HG02981 (cell line): Measurements from ENCODE around the gene ARV1.
"Not testable (repeated sequence)": the region's sequence is repeated elsewhere in the genome, so short reads cannot be mapped to it uniquely, and the experiment has no call there.

Experiments
- ATAC-seq: cut with Tn5 transposase; IDR thresholded peaks from one replicate; pipeline ENCODE4 v1.9.1; 2021; ENCODE audit warnings: mild to moderate bottlenecking, moderate library complexity; ENCODE audit not compliant: unreplicated experiment

Gene ARV1

DNA sequence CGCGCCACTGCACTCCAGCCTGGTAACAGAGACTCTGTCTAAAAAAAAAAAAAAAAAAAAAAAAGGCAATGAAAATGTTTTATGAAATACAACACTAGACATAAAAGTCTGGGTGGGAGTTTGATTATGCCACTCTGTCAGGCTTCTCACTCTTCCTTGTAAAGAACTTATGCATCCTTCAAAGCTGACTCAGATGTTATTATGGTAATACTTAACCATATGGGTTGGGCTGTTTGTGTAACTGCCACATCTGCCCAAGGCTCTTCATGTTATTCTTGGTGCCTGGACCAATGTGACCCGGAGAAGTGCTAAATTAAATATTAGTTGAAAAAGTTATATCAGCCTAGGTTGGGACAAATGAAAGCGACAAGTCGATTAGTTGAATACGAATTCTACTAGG, 37.3 kb downstream of the ARV1 start:
- ATAC-seq: no peak

DNA sequence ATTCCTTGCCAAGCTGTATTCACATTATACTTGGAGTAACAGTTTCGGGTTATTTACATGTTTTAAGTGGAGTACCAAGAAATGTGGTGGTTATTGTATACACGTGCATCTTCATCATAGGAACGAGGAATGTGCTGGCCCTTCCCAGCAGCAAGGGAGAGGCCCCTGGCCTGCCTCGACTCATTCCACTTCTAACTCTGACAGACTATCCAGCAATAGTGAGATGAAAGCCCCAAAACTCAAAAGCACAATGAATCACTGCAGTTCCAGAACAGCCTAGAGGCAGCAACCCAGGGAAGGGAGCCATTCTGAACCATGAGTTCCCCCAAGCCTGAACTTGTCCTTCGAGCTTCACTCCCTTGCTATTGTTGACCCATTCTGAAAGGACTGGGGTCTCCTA, 38.1 kb downstream of the ARV1 start:
- ATAC-seq: no peak

DNA sequence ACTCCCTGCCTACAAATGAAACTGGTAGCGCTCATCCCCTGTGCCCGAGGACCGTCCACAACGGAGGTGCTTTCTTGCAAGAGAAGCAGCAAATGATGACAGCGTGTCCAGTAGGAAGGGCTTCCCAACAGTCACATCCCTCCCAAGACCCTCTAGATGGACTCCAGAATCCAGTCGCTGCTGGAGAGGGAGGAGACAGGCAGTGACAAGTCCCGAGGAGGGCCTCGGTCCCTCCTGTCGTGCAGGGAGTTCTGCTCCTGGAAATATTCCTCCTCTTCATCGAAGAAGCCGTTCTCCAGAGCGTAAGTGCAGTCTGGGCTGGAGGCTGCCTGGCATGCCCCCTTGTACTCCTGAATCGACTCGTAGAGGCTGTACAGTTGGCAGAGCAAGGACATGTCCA, 40.8 kb downstream of the ARV1 start:
- no peak for ATAC-seq

DNA sequence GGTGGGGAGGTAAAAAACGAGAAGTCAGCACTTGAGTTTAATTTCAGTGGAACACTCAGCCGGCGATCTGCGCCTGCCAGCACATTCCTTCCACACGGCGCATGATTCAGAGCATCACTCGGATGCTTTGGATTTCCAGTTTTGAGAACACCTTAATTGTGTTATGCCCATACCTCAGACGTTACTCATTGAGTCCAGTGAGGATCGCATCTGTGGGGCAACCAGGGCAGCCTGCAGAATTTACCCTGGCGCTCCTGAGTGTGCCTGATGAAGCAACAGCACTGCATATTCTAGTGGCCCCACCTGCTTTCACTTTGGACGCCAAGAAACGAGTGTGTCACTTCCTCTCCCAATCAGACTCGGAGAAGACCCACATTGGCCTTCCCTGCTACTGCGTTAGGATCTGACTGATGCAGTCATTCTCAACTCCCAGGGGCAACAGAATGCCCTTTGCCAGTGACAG, 41.3 kb downstream of the ARV1 start:
- no peak for ATAC-seq

DNA sequence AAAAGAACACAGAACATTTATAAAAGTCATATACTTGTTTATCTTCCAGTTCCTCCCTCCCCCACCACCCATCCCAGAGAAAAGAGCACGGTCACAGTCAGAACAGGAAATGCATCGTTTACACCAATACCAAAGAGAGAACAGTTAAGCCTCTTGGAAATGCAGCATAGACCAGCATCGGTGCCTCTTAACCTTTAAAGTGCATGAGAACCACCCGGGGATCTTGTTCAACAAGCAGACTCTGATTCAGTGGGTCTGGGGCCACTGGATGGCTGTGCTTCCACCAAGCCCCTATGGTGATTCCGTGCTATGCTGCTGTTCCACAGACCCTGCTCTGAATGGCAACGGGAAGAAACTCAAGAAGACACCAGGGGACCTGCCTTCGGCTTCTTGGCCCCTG, 41.9 kb downstream of the ARV1 start:
- no peak for ATAC-seq

DNA sequence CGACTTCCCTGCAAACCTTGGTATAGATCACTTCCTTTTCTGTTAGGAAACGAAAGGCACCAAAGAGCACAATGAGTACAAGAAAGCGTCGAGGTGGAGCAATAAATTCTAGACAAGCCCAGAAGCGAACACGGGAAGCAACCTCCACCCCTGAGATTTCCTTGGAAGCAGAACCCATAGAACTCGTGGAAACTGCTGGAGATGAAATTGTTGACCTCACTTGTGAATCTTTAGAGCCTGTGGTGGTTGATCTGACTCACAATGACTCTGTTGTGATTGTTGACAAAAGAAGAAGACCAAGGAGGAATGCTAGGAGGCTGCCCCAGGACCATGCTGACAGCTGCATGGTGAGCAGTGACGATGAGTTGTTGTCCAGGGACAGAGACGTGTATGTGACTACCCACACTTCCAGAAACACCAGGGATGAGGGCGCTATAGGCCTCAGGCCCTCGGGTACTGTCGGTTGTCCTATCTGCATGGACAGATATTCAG, 42.7 kb downstream of the ARV1 start:
- no peak for ATAC-seq

DNA sequence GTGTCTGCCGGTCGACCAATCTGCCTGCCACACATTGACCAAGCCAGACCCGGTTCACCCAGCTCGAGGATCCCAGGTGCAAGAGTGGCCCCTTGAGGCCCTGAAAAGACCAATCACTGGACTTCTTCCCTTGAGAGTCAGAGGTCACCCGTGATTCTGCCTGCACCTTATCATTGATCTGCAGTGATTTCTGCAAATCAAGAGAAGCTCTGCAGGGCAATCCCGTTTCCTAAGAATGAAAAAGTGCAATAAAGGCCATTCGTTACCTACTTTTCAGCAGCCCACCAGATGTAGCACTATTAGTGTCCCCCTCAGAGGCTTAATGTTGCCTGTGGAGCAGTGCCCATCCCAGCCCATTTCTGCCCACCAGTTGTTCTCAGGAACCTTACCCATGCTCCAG, 43.6 kb downstream of the ARV1 start:
- ATAC-seq: not testable (repeated sequence)

DNA sequence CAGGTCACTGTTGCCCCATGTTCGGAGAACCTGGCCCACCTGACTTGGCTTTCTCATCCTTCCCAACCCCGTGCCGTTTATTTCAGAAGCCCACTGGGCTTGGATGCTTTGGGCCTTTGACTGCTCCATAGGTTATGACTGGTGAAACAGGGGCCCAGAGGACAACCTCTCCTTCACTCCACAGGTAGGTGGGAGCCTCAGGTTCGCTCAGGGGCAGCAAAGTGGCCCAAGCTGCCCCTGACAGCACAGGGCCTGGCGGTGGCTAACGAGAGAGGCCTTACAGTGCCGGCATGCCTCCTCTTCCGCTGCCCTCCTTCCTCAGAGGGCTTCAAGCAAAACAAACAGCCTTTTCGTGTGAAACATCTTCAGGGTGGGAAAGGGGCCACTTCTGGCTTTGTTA, 44.3 kb downstream of the ARV1 start:
- ATAC-seq: no peak

DNA sequence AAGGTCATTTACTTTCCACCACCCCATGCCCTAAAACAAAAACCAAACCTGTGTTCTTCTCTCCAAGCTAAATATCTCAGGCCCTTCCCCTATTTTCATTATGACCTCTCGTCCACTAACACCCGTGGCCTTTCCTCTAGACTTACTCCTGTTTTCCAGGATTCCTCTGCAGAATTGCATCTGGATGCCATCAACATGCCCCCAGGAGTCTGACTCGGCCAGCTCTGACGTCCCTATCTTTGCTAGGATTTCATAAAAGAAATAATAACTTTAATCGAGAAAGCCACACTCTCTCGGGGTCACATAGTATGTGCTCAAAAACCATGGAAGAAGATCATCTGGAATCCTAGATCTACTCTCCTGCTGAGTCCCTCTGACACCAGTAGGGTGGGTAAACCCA, 47.7 kb downstream of the ARV1 start:
- no peak for ATAC-seq

DNA sequence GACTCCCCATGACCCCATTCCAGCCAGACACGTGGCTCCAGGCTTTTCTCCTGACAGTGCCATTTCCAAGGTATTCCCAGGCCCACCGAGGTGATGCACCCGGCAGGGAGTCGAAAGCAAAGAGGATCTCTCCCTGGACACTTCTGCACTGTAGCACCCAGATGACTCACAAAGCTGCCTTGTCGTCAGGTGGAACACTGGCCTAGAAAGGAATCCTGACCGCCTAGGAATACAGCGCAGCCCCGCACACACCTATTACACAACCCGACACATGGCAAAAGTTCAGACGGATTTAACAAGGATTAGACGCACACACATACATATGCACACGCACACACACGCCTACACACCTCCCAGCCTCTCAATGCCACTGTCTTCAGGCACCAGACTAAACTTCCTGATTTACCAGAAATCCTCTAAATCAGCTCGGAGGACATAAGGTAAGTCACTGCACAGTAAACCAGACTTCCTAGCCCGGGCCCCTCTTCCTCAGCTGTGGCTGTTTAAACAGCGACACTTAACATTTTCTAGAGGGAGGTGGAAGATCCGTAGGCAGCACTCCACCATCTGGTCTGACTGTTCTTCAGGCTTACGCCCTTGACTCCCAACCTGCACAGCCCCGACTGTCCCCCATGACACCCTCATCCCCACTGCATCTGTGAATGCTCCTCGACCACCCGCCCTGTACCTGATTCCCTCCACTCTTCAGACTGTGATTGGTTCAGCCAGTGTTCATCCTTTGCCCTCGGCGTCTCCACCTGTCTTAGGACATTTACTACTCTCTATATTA, 48.4 kb downstream of the ARV1 start:
- no peak for ATAC-seq

DNA sequence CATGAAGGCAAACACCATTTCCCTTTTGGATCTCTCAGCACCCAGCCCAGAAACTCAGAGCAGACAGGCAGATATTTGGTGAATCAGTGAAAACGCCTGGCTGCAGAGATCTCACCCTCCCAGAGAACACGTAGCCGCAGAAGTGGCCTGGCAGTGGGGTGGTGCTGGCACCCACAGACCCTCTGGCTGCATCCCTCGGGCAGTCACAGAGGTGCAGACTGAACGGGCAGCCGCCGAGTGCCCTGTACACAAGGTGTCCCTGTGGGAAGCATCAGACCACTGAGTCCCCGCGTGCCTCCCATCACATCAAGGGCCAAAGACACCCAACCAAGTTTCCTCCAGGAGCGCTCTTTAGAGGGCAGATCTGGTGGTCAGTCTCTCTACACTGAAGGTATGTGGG, 49.1 kb downstream of the ARV1 start:
- no peak for ATAC-seq

DNA sequence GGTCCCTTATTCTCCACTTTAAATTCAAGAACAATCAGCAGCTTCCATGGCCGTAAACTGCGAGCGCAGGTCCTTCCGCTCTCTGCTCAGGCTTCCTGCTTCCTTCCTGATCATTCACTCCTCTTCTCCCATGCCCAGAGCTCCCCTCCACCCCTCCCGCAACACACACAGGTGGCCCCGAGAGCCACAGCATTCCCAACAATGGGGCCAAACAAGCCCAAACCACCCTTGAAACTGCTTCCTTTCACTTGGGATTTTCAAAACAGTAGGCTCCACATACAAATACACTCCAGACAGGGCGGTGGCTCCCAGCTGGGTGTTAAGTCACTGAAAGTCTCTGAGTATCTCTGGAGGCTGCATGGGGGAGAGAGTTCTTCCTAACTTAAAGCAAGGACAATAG, 49.8 kb downstream of the ARV1 start:
- no peak for ATAC-seq

DNA sequence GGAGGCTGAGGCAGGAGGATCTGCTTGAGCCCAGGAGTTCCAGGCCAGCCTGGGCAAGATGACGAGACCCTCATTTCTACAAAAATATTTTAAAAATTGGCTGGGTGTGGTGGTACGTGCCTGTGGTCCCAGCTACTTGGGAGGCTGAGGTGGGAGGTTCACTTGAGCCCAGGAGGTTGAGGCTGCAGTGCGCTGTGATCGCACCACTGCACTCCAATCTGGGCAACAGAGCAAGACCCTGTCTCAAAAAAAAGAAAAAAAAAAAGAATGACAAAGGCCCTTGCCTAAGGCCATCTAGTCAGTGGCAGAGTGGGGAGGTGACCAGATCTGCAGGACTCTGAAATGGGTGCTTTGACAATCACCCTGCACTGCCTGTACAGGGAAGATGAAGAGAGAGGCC, 50.4 kb downstream of the ARV1 start:
- ATAC-seq: not testable (repeated sequence)

DNA sequence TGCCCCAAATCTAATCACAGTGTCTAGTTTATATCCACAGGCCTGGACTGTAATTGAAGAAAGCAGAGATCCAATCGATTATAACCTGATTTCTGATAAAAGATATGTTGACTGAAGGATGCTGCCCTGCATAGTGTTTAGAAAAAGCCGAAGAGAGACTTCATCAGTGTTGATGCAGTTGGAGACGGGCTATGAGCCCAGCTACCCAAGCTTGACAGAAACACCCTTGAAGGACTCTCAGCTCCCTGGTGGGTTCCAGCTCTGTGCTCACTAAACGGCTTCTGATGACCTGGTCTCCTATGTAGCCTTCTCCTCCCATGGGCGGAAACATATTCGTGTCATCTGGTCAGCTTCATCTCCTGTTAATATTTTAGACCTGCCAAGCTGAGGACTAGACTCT, 50.9 kb downstream of the ARV1 start:
- no peak for ATAC-seq

DNA sequence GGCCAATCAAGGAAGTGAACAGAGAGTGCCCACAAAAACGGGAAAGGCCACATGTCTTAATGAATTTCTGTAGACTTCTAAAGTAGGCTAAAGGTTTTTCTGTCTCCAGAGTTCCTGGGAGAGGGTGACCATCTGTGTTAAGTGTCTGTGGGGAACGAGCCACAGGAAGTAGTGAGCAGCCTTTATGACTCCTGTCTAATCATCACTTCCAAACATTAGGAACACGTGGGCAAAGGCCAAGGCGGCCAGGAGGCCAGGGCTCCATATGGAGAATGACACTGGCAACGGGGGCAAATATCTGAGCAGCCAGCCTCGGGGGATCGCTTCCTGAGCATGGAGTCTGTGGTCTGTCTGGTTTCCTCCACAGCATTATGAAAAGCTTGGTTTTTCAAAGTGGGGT, 54.1 kb downstream of the ARV1 start:
- ATAC-seq: no peak

DNA sequence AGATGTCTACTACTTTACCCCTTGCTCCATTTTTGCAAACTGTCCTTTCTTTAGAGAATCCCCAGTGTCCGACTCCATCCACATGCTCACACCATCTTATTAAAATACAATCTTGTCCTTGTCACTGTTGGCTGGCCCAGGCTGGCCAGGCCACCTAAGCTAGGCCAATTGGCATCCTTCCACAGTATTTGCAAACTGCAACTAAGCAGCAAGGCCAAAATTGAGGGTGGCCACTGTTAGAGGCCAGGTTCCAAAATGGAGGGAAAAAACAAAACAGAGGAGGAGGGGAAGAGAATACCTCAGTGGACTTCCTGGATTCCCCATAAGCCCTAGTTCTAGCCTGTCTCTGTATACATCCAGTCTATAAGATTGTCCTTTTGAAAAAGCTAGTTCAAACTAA, 56.9 kb downstream of the ARV1 start:
- no peak for ATAC-seq

DNA sequence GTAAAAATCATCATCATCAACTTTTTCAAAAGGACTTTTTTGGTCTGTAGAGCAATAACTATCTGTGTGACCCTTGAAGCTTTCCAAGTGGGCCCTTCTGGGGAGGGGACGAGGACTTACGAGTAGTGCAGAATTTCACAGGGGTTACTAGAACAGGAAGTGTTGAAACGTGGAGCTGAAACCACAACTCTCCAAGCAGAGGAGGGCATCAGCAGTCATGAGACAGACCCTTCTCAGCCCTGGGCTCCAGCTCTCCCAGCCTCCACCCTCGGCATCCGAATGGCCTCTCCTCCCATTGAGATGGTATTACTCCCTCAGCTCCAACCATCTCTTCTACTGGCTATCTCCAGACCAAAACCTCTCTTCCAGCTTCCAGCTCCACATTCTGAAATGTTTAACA, 57.5 kb downstream of the ARV1 start:
- no peak for ATAC-seq

DNA sequence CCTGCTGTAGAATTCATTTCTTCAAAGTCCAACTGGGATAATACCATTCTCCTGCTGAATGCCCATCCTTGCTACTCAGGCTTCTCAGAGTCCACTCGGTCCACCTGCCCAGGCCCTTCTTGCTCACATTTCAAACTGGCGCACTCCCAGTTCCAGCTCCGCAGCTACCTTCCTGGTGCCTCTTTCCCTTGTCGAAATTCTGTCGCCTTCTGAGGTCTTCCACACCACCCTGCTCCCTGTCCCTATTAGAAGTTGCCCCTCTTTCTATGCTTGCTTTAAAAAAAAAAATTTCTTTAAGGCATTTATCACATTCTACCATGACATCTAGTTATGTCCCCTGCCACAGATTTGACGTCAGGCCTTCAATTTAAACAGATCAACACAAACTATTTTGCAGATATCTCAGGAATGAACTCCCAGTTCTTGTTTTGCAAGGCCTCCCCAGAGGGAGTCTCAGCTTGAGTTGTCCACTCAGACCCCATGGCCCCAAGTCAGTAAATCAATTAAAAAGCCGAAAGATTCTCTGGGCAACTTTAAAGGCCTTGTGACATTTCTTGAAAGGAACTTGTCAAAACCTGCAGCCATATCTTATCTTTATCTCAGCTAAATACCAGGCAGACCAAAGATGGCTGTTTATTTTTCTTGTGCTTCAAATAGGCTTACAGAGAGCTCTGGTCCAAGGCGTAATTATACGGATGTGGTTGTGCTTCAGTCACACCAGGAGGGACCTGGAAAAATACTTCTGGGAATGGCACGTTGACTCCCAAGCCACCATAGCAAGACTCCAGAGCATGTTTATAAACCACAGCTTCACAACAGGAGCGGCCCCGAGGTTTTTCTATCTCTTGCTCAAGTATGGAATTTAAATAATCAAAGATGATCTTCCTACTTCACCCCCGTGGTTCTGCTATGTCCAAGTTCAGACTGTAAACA, 59.0 kb downstream of the ARV1 start:
- ATAC-seq: no peak

DNA sequence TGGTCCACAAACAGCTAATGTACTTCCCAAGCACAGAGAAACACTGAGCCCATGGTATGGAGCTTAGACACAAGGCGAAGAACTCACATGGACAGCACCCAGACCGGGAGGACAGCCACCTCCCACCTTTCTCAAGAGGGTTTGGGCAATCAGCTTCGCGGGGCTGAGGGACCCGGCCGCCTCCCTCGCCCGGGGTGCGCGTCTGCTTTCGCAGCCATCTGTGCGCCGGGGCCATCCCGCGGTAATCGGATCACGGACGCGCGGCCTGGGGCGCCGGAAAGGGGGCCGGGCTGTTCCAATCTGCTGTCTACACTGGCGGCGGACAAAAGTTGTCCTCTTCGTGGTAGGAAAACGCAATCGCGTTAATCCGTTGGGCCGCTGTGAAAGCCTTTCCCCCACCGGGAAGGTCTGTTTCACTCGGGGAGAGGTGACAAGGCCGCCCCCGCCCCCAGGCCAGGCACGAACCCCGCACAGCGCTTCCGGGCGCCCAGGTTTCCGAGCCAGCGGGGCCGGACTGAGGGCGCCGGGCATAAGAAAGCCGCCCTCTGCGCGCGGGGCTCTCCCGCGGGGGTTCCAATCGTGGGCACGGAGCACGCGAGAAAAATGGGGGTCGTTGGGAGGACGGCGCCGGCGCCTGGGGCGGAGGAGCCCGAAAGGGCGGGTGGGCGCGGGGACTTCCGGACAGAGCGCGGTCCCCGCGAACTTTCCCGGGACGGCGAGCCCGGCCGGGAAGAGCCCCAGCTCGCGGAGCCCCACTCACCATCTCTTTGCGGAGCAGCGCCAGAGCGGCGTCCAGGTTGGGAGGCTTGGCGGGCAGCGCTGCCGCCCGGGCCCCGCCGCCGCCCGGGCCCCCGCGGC, 60.5 kb downstream of the ARV1 start:
- ATAC-seq: peak; percentile 27

DNA sequence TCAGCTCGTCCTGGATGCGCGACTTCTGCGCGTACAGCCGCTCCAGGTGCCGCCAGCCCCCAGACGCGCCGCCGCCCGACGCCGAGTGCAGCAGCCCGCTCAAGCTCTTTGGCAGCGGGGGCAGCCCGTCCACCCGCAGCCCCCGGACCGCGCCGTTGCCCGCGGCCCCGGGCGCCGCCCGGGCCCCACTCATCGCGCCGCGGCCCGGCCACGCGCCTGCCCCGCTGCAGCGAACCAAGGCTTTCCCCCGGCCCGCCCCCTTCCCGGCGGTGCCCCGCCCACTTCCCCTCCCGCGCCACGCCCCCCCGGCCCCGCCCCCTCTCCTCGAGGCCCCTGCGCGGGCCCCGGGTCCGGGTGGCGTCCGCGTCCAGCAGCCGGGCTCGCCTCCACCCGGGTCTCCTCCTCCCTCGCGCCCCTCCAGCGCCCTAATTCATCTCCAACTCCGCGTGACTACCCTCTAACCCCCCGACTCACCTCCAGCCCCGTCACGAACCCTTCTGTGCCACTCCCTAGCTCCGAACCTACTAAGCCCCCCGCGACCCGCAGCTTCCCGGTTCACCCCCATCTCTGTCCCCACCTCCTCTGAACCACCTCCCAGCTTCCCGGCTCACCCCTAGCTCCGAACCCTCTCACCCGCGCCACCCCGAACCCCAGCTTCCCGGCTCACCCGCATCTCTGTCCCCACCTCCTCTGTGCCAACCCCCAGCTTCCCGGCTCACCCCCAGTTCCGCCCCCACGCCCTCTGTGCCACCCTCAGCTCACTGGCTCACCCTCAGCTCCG, 61.3 kb downstream of the ARV1 start, which contains the start of gene FAM89A:
Gene FAM89A (minus strand): TSS at position 236 of the 781 bp plus-strand sequence. CDS start 43 bp downstream, at position 193.
- peak; percentile 69 for ATAC-seq
